Esophagus muscularis mucosa (tissue), 4 donors: Measurements from ENCODE around the gene IP6K3. TPM values are rescaled to one million over a fixed set of nuclear protein-coding genes. Genes with fewer than 3 reads are reported as not detected.

Experiments
- DNase-seq: peaks from one replicate; pipeline ENCODE4 v3.0.0-alpha.2; 2017; ENCODE audit errors: extremely low spot score
- H3K27ac ChIP-seq, 4 donors: fragments of 200-600 bp; sonication (generic); replicated peaks in 1 of 4; 1 replicate in 3 of 4; 2 replicates in 1 of 4; pipeline ENCODE4 v1.5.1; 2016 to 2019; ENCODE audit warnings: mild to moderate bottlenecking in 1 of 4
- H3K27me3 ChIP-seq, 4 donors: fragments of 200-600 bp; sonication (generic); one replicate each; pipeline versions ENCODE4 v1.5.1 to v1.6.0; 2016 to 2019
- H3K36me3 ChIP-seq, 4 donors: fragments of 200-600 bp; sonication (generic); one replicate each; pipeline ENCODE4 v1.5.1; 2016 to 2019
- H3K4me1 ChIP-seq, 4 donors: fragments of 200-600 bp; sonication (generic); one replicate each; pipeline ENCODE4 v1.5.1; 2016 to 2019
- H3K4me3 ChIP-seq, 4 donors: fragments of 200-600 bp; sonication (generic); 1 replicate in 2 of 4; 2 replicates in 2 of 4; pipeline ENCODE4 v1.5.1; 2016 to 2019; ENCODE audit warnings: mild to moderate bottlenecking in 4 of 4, moderate library complexity in 1 of 4
- H3K9me3 ChIP-seq, 4 donors: fragments of 200-600 bp; sonication (generic); 1 replicate in 3 of 4; 2 replicates in 1 of 4; pipeline ENCODE4 v1.5.1; 2016 to 2019
- EP300 ChIP-seq: sonication (generic); formaldehyde crosslinking; IDR thresholded peaks from one replicate; pipeline ENCODE4 v1.6.1; 2017; ENCODE audit warnings: antibody characterized with exemption
- POLR2A ChIP-seq: fragments of 450-650 bp; IDR thresholded peaks from one replicate; pipeline ENCODE4 v1.6.1; 2017; ENCODE audit warnings: antibody characterized with exemption, moderate library complexity, mild to moderate bottlenecking, low read depth
- POLR2AphosphoS5 ChIP-seq, 2 donors: sonication (generic); formaldehyde crosslinking; IDR thresholded peaks; one replicate each; pipeline ENCODE4 v1.6.1; 2017; ENCODE audit warnings: antibody characterized with exemption in 2 of 2
- WGBS: methylation state at CpG from one replicate; pipeline ENCODE4 v1.1.5; 2018; 5-methylcytosine and 5-hydroxymethylcytosine counted together
- intact Hi-C: fragments of 100-400 bp; cut with DNase I; formaldehyde crosslinking; loops from one replicate; pipeline ENCODE4 v1.15.1; 2023
- total RNA-seq, 4 donors: library from RNA; depleted of rRNA; stranded (reverse); fragments of >200 nt; gene quantifications; one replicate each; pipeline versions ENCODE4 v1.1.0 to v1.2.1, GENCODE V29; 2016
- TF ChIP-seq, protein P1 (sequence below), 3 experiments: fragments of 200-600 bp in 2 of 3; fragments of 450-650 bp in 1 of 3; sonication (generic) in 2 of 3; IDR thresholded peaks; one replicate each; pipeline ENCODE4 v1.5.1; 2017 to 2019; ENCODE audit warnings: antibody characterized with exemption in 3 of 3, mild to moderate bottlenecking in 2 of 3, moderate library complexity in 1 of 3

The IP6K3 gene
- total RNA-seq, 4 donors from 2014 or later: 1.2 to 2.8 (median 1.7) TPM

DNA sequence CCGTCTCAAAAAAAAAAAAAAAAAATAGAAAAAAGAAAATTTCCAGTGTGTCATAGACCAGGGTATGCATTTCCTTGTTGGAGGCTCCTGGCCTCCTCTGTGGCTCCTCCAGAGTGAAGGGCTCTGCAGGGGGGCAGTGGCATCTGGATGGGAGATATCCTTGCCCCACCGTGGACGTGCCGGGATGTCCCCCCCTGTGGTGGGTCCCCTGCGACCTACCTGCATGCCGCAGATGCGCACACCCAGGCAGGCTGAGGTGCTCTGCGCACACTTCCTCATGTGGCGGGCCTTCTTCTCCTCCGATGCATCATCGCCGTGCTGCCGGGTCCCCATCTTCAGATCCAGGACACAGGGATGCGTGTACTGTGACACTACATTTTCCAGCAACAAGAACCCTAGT is 21.5 kb downstream of the IP6K3 start:
- intact Hi-C loops: no loop called here
- peaks cover 0 to 40% (median 0%) of the 10 kb centered on the region in 4 donors for H3K36me3 ChIP-seq
- WGBS: 91% methylated on average over 14 of the region's 14 CpGs

DNA sequence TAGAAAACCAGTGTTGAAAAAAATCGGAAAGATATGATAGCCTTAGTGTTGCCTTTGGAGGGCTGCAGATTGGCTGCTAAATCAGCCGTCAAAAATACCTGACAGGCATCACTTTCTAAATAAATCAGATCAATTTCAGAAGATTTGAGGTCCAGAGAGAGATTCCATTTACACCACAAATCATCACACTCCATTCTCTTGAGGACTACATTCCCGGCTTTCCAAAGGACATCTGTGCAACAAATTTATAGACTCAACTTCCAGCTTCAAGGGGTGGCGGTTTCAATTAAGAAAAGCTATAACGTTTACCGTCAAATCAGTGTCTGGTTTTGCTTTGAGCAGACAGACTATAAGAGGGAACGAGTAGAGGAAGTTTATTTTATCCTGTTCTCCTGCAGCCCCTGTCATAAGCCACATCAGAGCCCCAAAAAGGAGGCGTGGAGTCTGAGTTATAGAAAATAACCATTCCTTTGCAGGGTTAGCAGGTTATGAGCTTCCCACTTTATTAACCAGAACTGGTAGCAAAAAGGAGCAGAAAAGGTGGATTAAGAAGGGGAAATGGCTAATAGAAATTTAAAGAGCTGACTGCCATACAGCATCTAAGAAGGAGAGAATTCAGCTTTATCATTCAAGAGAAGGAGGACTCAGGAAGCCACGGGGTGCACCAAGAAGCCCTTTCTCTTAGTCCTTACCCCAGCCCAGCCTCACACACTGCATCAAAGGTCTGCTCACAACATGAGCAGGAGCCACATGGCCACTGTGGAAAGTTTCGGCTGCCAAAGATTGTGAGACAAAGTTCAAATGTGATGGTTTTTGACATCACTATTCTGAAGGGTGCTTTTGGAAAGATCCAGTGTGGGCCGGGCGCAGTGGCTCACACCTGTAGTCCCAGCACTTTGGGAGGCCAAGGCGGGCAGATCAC is 22.3 kb downstream of the IP6K3 start:
- DNase-seq: no peak
- TF ChIP-seq, protein P1, sequence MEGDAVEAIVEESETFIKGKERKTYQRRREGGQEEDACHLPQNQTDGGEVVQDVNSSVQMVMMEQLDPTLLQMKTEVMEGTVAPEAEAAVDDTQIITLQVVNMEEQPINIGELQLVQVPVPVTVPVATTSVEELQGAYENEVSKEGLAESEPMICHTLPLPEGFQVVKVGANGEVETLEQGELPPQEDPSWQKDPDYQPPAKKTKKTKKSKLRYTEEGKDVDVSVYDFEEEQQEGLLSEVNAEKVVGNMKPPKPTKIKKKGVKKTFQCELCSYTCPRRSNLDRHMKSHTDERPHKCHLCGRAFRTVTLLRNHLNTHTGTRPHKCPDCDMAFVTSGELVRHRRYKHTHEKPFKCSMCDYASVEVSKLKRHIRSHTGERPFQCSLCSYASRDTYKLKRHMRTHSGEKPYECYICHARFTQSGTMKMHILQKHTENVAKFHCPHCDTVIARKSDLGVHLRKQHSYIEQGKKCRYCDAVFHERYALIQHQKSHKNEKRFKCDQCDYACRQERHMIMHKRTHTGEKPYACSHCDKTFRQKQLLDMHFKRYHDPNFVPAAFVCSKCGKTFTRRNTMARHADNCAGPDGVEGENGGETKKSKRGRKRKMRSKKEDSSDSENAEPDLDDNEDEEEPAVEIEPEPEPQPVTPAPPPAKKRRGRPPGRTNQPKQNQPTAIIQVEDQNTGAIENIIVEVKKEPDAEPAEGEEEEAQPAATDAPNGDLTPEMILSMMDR (IDR thresholded peaks at IDR 0.05): no peak
- TF ChIP-seq EP300: no peak
- no peak for TF ChIP-seq POLR2AphosphoS5 (IDR thresholded peaks at IDR 0.05)
- no peak for TF ChIP-seq POLR2A
- no peak overlapping the region for H3K4me3 ChIP-seq
- H3K4me1 ChIP-seq: peaks cover 0 to 24% (median 0%) of the 10 kb centered on the region in 4 donors
- H3K36me3 ChIP-seq: peaks cover 0 to 40% (median 0%) of the 10 kb centered on the region in 4 donors
- no peaks in the 10 kb centered on the region for H3K9me3 ChIP-seq
- 66% methylated on average over 13 of the region's 13 CpGs for WGBS
- no peak overlapping the region for H3K27ac ChIP-seq
- peaks cover 0 to 6% (median 0%) of the 10 kb centered on the region in 4 donors for H3K27me3 ChIP-seq
- intact Hi-C loops: no loop called here

More for the DNA sequence above, 21.5 kb downstream of the IP6K3 start:
- H3K27ac ChIP-seq: no peak overlapping the region
- peaks cover 0 to 6% (median 0%) of the 10 kb centered on the region in 4 donors for H3K27me3 ChIP-seq
- TF ChIP-seq, protein P1 (IDR thresholded peaks at IDR 0.05): no peak
- no peak for TF ChIP-seq POLR2A
- TF ChIP-seq EP300: no peak
- no peak for TF ChIP-seq POLR2AphosphoS5 (IDR thresholded peaks at IDR 0.05)
- no peak overlapping the region for H3K4me3 ChIP-seq
- no peak for DNase-seq
- H3K4me1 ChIP-seq: peaks cover 0 to 30% (median 0%) of the 10 kb centered on the region in 4 donors
- no peaks in the 10 kb centered on the region for H3K9me3 ChIP-seq

DNA sequence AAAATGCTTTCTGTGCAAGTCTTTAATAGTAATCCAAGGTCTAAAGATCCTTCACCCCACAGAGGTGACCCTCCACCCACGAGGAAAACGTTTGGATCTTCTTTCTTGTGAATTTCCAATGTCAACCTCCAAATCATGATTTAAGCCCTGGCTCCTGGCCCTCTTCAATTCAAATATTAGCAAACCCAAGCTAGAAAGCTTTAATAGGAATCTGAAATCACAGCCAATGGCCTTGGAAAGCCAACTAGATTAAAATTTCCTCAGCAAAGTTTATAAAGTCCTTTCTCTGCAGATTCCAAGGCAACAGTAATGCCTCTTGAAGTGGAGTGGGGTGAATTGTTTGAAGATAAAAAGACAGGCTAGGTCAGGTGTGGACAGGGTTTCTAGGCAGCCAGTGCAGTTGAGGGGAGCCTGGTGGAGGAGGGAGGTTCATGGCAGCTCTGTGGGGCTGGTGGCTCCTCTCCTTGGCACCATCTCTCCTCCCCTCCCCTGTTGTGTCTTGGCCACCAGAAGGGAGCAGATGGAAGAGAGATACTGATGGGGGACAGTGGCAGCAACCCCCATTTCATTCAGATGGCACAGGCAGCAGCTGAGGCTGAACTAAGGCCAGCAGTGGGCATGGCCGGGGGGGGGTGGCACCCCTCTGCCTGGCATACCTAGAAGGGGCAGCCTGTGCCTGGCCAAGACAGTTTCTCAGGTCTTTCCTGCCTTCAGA is 23.2 kb downstream of the IP6K3 start:
- intact Hi-C loops: no loop called here
- peaks cover 0 to 40% (median 0%) of the 10 kb centered on the region in 4 donors for H3K36me3 ChIP-seq
- peaks cover 0 to 18% (median 0%) of the 10 kb centered on the region in 4 donors for H3K4me1 ChIP-seq
- H3K27ac ChIP-seq: no peak overlapping the region
- WGBS: 55% methylated on average over 3 of the region's 3 CpGs
- H3K9me3 ChIP-seq: no peaks in the 10 kb centered on the region
- H3K27me3 ChIP-seq: peaks cover 0 to 6% (median 0%) of the 10 kb centered on the region in 4 donors
- TF ChIP-seq POLR2AphosphoS5 (IDR thresholded peaks at IDR 0.05) (no peak), EP300 (no peak), POLR2A (no peak)
- TF ChIP-seq, protein P1 (IDR thresholded peaks at IDR 0.05): no peak
- no peak for DNase-seq
- H3K4me3 ChIP-seq: no peak overlapping the region

DNA sequence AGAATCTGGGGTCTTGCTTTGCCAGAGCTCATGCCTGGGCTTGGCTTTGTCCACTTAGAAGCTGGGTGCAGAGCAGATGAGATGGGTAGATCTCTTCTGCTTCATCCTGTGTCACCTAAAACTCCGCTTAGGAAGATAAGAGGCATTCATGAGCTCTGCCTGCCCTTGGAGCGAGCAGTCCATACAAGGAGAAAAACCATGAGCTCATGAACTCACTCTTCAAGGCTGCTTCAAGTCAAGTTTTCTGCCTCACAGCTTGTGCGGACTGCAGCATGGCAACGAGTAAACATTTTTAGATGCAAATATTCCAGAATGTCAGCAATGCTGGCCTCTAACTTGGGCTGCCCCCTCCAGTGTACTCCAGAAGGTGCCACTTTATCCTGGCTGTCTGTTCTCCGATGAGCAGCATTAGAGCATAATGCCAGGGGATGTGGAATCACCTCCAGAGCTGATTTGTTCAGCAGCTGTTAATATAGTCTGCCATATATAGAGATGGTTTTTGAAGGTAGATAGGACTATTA is 24.5 kb downstream of the IP6K3 start:
- intact Hi-C loops: no loop called here
- Histone ChIP-seq H3K27me3 (peaks cover 0 to 6% (median 0%) of the 10 kb centered on the region in 4 donors), H3K27ac (no peak overlapping the region), H3K36me3 (peaks cover 0 to 32% (median 0%) of the 10 kb centered on the region in 4 donors), H3K4me3 (no peak overlapping the region), H3K9me3 (no peaks in the 10 kb centered on the region), H3K4me1 (peaks cover 4 to 20% (median 10%) of the 10 kb centered on the region in 4 donors)
- DNase-seq: no peak
- WGBS: 75% methylated on average over 2 of the region's 5 CpGs
- no peak for TF ChIP-seq EP300
- no peak for TF ChIP-seq POLR2A
- TF ChIP-seq POLR2AphosphoS5 (IDR thresholded peaks at IDR 0.05): no peak
- TF ChIP-seq, protein P1 (IDR thresholded peaks at IDR 0.05): no peak
